Suprapubic skin (tissue), 4 donors: Measurements from ENCODE around the gene EIF2B1.

Source experiments
- CTCF ChIP-seq, 2 donors: fragments of 200-600 bp in 1 of 2; fragments of 450-650 bp in 1 of 2; sonication (generic) in 1 of 2; IDR thresholded peaks; one replicate each; pipeline ENCODE4 v1.5.1; 2016 to 2019; ENCODE audit warnings: antibody characterized with exemption in 2 of 2, mild to moderate bottlenecking in 1 of 2, moderate library complexity in 1 of 2
- POLR2A ChIP-seq, 2 donors: fragments of 450-650 bp; IDR thresholded peaks; one replicate each; pipeline ENCODE4 v1.6.1; 2017; ENCODE audit warnings: antibody characterized with exemption in 2 of 2, mild to moderate bottlenecking in 2 of 2, moderate library complexity in 2 of 2
- POLR2AphosphoS5 ChIP-seq, 3 donors: sonication (generic); formaldehyde crosslinking; IDR thresholded peaks; one replicate each; pipeline ENCODE4 v1.6.1; 2017; ENCODE audit warnings: antibody characterized with exemption in 3 of 3

- no peak for TF ChIP-seq POLR2A (IDR thresholded peaks at IDR 0.05)
- no peak for TF ChIP-seq CTCF (IDR thresholded peaks at IDR 0.05)
- no peak for TF ChIP-seq POLR2AphosphoS5 (IDR thresholded peaks at IDR 0.05)
These were observed 11.6 kb downstream of the EIF2B1 start for GRCh38 chr12:123621619-123622530.
